ENCODE results near the gene EIF4H.
"Not testable (repeated sequence)": the region's sequence is repeated elsewhere in the genome, so short reads cannot be mapped to it uniquely, and the experiment has no call there.

Gene EIF4H

DNA sequence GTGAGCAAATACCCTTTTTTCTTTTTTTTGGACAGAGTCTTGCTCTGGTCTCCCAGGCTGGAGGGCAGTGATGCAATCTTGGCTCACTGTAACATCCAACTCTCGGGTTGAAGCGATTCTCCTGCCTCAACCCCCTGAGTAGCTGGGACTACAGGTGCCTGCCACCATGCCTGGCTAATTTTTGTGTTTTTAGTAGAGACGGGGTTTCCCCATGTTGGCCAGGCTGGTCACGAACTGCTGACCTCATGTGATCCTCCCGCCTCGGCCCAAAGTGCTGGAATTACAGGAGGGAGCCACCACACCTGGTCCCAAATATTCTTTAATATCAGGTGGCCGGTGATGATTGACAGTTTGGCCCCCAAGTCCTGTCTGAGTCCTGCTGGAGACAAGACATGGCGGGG, 42.2 kb downstream of the EIF4H start:
- DNase-seq = no peak
- in situ Hi-C loops (cut with HindIII; ENCODE audit: low pct_ligation_motif_present, low pct_unique_long_range_greater_than_20kb, low sequenced_read_pairs) = no loop called here

DNA sequence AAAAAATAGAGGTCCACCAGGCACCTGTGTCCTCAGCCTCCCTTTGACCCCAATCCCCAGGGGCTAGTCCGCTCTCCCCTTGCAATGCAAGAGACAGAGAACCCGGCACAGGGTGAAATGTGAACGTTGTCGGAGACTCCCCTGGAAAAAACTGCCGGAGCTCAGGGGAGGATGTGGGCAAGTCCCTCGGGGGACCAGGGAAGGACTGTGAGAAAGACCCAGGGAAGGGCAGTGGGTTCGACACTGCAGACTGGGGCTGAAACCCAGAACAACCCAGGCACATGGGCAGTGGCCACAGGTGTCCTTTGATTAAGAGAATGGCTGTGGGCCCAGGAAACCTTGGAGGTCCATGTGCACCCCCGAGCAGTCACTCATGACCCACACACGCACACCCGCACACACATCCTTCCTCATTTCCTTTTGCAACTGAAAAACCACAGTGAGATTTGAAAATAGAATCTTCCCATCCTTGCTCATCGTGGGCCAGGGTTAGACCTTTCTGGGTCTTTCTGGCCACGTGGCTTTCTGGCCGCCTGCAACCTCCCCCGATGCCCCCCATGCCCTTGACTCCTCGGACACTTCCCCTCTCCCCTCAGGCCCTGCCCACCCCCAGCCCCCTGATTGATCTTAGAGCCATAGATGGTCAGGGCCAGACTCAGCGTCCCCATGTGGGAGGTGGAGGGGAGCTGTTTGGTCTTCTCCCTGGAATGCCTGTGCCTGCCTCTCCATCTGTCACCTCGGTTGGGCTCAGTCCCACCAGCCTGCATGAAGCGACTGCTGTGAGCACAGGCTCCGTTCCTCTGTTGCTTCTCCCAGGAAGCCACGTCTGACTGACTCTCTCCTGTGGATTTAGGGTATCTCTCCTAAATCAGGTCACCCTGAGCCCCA, 43.5 kb downstream of the EIF4H start:
- in situ Hi-C loops (cut with HindIII; ENCODE audit: low pct_ligation_motif_present, low pct_unique_long_range_greater_than_20kb, low sequenced_read_pairs) = no loop called here
- no peak for DNase-seq

GRCh38 chr7:74218343-74218698, 44.2 kb downstream of the EIF4H start:
- in situ Hi-C loops (cut with HindIII; ENCODE audit: low pct_ligation_motif_present, low pct_unique_long_range_greater_than_20kb, low sequenced_read_pairs) = no loop called here
- no peak for DNase-seq

GRCh38 chr7:74219416-74219815, 45.3 kb downstream of the EIF4H start:
- no peak for DNase-seq
- in situ Hi-C loops (cut with HindIII; ENCODE audit: low pct_ligation_motif_present, low pct_unique_long_range_greater_than_20kb, low sequenced_read_pairs) = no loop called here

GRCh38 chr7:74220229-74220628, 46.1 kb downstream of the EIF4H start:
- DNase-seq = no peak

GRCh38 chr7:74221713-74222112, 47.6 kb downstream of the EIF4H start:
- no peak for DNase-seq
- in situ Hi-C loops (cut with HindIII; ENCODE audit: low pct_ligation_motif_present, low pct_unique_long_range_greater_than_20kb, low sequenced_read_pairs) = no loop called here

More at GRCh38 chr7:74220229-74220628, 46.1 kb downstream of the EIF4H start:
- in situ Hi-C loops (cut with HindIII; ENCODE audit: low pct_ligation_motif_present, low pct_unique_long_range_greater_than_20kb, low sequenced_read_pairs) = no loop called here

DNA sequence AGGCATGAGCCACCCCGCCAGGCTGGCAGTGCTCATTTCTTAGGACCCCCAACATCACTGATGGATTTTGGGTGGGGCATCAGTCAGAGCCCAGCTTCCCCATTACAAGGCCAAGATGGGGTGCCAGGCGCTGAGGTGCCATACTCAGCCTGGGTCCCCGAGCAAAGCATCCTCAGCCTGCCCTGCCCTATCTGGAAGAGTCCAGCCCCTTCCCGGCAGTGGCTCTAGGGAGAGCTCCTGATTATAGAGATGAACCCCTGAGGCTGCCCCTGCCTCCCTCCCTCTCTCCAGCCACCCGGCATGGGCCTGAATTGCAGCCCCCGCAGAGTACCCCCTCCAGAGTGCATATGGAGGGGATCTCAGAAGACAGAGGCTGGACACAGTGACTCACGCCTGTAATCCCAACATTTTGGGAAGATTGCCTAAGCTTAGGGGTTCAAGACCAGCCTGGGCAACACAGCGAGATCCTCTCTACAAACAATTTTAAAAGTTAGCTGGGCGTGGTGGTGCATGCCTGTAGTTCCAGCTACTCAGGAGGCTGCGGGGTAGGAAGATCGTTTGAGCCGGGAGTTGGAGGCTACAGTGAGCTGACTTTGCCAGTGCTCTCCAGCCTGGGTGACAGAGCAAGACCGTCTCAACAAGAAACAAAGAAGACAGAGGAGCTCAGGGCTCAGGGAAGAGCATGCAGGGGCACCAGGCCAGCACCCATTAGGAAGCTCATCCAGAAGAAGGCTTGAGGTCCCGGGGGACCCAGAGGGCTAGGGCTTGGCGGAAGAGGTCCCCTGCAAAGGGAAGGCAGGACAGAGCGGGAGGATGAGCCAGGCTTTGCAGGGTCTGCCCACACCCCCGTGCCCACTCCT, 48.9 kb downstream of the EIF4H start:
- DNase-seq = no peak
- in situ Hi-C loops (cut with HindIII; ENCODE audit: low pct_ligation_motif_present, low pct_unique_long_range_greater_than_20kb, low sequenced_read_pairs) = no loop called here

DNA sequence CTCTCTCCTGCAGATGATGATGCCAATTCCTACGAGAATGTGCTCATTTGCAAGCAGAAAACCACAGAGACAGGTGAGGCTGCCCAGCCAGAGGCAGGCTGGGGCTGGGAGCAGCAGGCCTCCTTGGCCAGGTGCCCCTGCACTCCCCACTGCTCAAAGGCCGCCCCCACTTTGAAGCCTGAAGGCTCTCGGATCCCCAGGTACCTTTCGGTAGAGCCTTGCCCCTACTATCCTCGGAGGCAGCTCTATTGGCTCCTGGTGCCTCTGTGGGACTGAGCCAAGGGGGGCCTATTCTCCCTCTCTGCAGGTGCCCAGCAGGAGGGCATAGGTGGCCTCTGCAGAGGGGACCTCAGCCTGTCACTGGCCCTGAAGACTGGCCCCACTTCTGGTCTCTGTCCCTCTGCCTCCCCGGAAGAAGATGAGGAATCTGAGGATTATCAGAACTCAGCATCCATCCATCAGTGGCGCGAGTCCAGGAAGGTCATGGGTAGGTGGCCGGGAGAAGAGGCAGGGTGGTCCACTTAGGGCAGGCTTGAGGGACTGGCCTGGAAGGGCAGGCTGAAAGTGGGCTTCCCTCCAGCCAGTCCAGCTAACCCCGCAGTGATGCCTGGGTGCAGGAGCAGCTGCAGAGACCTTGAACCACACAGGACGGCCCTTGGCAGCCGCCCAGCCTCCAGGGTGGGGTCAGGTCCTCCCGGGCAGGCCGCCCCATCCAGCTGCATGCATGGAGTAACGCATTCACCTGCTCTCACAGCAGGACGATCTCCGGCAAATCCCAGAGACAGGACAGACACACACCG, 49.8 kb downstream of the EIF4H start:
- DNase-seq = no peak
- in situ Hi-C loops (cut with HindIII; ENCODE audit: low pct_ligation_motif_present, low pct_unique_long_range_greater_than_20kb, low sequenced_read_pairs) = no loop called here

- in situ Hi-C loops (cut with HindIII; ENCODE audit: low pct_ligation_motif_present, low pct_unique_long_range_greater_than_20kb, low sequenced_read_pairs) = no loop called here
- no peak for DNase-seq
Measured at GRCh38 chr7:74224511-74224832, 50.3 kb downstream of the EIF4H start.

GRCh38 chr7:74224907-74225306, 50.8 kb downstream of the EIF4H start:
- in situ Hi-C loops (cut with HindIII; ENCODE audit: low pct_ligation_motif_present, low pct_unique_long_range_greater_than_20kb, low sequenced_read_pairs); DNase-seq: not testable (repeated sequence)

DNA sequence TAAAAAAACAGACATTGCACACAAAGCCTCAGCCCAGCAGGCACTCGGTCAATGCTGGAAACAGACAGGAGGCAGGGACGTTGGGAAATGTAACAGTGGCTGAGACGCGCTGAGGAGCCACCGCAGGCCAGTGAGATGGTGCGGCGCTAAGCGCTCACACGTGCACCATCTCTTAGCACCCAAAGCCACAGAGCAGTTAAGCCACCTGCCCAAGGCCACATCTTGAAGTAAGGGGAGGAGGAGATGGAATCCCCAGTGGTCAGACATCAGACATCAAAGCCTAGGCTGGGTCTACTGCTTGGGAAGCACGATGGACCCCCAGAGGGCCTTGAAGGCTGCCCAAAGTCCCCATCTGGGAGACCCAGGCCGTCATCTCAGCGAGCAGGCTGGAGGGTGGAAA, 51.2 kb downstream of the EIF4H start:
- DNase-seq = no peak
- in situ Hi-C loops (cut with HindIII; ENCODE audit: low pct_ligation_motif_present, low pct_unique_long_range_greater_than_20kb, low sequenced_read_pairs) = no loop called here

GRCh38 chr7:74226633-74227032, 52.5 kb downstream of the EIF4H start:
- in situ Hi-C loops (cut with HindIII; ENCODE audit: low pct_ligation_motif_present, low pct_unique_long_range_greater_than_20kb, low sequenced_read_pairs) = no loop called here
- DNase-seq = no peak

- in situ Hi-C loops (cut with HindIII; ENCODE audit: low pct_ligation_motif_present, low pct_unique_long_range_greater_than_20kb, low sequenced_read_pairs) = no loop called here
- no peak for DNase-seq
Measured at GRCh38 chr7:74228951-74229900, 55.1 kb downstream of the EIF4H start.

GRCh38 chr7:74230446-74231231, 56.5 kb downstream of the EIF4H start:
- DNase-seq = no peak
- in situ Hi-C loops (cut with HindIII; ENCODE audit: low pct_ligation_motif_present, low pct_unique_long_range_greater_than_20kb, low sequenced_read_pairs) = no loop called here

- in situ Hi-C loops (cut with HindIII; ENCODE audit: low pct_ligation_motif_present, low pct_unique_long_range_greater_than_20kb, low sequenced_read_pairs) = no loop called here
- DNase-seq = no peak
Measured at GRCh38 chr7:74231232-74231590, 57.1 kb downstream of the EIF4H start.

DNA sequence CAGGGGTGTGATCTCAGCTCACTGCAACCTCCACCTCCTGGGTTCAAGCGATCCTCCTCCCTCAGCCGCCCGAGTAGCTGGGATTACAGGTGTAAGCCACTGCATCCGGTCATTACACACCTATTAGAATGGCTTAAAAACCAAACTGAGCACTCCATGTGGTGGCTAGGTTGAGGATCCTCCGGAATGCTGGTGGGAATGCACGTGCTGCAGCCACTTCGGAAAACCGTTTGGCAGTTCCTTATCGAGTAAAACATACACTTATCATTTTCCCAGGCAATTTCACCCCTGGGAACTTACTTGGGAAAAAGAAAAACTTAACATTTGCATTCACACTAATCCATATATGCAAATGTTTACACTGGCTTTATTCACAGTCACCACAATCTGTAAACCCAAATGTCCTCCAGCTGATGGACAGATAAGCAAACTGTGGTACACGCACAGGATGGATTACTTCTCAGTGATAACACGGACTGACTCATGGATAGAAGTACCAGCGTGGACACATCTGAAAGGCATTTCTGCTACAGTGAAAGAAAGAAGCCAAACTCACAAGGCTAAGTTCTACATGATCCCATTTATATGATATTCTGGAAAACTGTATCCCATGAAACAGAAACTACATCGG, 59.6 kb downstream of the EIF4H start:
- in situ Hi-C loops (cut with HindIII; ENCODE audit: low pct_ligation_motif_present, low pct_unique_long_range_greater_than_20kb, low sequenced_read_pairs) = no loop called here
- DNase-seq = no peak

Data from ACHN (cell line).